GM12892 (cell line): ENCODE data around the gene ADAMTSL4.

Experiments
- POLR2A ChIP-seq: IDR thresholded peaks from 2 replicates; pipeline ENCODE4 v1.6.1; 2011; ENCODE audit warnings: low read depth, low read length, control low read depth
- TAF1 ChIP-seq: IDR thresholded peaks from 2 replicates; pipeline ENCODE4 v1.6.1; 2011; ENCODE audit warnings: low read depth, mild to moderate bottlenecking, control low read depth, low read length, borderline replicate concordance

GRCh38 chr1:150572918-150573647 is 23.9 kb downstream of the ADAMTSL4 start:
- TF ChIP-seq TAF1 = no peak
- TF ChIP-seq POLR2A = peak; percentile 62
